ENCODE measurements around the gene ZNF786.
"Not testable (repeated sequence)": the region's sequence is repeated elsewhere in the genome, so short reads cannot be mapped to it uniquely, and the experiment has no call there.

Gene ZNF786

GRCh38 chr7:149075286-149075685, 15.2 kb downstream of the ZNF786 start:
- no peak for DNase-seq

- no peak for DNase-seq
Measured at GRCh38 chr7:149074116-149074885, 16.2 kb downstream of the ZNF786 start.

GRCh38 chr7:149072438-149072775, 18.1 kb downstream of the ZNF786 start:
- no peak for DNase-seq

DNA sequence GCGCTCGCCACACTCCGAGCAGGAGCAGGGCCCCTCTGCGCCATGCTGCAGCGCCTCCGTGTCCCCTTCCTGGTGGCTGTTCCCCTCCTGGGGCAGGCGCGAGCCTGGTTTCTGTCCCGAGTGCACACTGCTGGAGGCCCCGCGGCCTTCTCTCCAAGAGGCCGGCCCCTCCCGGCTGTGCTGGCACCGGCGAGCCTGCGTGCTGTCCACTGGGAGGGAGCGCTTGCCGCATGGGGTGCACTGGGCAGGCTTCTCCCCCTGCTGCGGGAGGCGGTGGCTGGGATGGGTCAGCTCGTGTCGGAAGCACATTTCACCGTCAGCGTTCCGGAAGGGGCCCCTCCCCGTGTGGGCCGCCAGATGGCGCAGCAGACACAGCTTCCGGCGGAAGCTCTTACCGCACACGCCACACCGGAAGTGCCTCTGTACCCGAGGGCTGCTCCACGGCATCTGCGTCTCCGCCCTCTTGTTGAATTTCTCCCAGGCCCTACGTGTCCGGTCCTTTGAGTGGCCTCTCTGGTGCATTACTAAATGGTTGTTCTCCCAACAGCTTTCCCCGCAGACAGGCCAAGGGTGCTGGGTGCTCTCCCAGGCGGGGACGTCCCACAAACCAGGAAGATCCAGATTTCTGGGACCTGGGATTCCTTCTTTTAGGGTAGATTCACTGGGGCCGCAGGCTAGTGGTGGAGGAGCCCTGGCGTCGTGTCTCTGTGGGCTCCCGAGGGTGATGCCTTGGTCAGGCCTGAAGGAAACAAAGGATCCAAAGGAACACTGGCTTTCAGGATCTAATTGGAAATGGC, 18.7 kb downstream of the ZNF786 start:
- no peak for DNase-seq

GRCh38 chr7:149071182-149071635, 19.3 kb downstream of the ZNF786 start:
- no peak for DNase-seq

GRCh38 chr7:149070372-149071125, 20.0 kb downstream of the ZNF786 start:
- DNase-seq = no peak

GRCh38 chr7:149067869-149068268, 22.6 kb downstream of the ZNF786 start:
- no peak for DNase-seq

GRCh38 chr7:149063476-149063875, 27.0 kb downstream of the ZNF786 start:
- no peak for DNase-seq

DNA sequence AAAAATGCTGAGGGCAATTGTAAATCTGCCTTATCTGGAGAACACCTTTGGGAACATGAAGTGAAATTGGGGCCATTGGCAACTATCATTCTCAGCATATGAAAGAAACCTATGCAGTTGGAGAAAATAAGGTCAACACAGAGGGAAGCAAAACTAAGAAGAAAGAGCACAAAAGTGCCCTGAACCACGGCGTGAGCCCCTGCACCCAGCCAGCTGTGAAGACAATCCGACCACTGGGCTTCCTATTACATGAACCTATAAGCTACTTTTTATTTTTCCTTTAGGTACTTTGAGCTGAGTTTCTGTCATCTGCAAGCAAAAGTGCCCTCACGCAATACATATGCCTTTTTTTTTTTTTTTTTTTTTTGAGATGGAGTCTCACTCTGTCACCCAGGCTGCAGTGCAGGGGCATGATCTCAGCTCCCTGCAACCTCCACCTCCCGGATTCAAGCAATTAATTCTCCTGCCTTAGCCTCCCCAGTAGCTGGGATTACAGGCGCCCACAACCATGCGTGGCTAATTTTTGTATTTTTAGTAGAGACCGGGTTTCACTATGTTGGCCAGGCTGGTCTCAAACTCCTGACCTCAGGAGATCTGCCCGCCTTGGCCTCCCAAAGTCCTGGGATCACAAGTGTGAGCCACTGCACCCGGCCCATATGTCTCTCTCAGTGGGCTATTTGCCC, 28.2 kb downstream of the ZNF786 start:
- DNase-seq = not testable (repeated sequence)

DNA sequence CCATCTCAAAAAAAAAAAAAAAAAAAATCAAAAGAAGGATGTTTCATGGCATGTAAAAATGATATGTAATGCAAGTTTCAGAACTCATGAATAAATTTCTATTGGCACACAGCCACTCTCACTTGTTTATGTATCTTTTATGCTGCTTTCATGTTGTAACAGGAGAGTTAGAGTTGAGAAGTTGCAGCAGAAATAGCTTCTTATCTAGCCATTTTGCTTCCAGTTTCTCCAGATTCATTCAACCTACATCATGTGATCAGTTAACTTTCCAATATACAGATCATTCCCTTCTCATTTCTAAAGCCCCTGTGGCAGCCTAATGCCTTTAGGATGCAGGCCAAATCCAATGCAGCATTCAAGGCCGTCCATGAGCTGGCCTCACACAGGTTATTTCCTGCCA, 30.4 kb downstream of the ZNF786 start:
- DNase-seq = no peak

DNA sequence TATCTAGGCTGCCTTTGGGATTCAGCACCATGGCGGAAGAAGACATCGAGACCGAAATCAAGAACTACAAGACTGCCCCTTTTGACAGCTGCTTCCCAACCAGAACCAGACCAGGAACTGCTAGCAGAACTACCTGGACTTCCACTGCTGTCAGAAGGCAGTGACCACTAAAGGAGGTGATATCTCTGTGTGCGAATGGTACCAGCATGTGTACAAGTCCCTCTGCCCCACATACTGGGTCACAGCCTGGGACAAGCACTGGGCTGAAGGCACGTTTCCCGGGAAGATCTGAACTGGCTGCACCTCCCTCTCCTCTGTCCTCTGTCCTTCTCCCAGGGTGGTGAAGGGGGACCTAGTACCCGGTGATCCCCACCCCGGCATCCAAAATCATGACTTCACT, 36.6 kb downstream of the ZNF786 start:
- no peak for DNase-seq

DNA sequence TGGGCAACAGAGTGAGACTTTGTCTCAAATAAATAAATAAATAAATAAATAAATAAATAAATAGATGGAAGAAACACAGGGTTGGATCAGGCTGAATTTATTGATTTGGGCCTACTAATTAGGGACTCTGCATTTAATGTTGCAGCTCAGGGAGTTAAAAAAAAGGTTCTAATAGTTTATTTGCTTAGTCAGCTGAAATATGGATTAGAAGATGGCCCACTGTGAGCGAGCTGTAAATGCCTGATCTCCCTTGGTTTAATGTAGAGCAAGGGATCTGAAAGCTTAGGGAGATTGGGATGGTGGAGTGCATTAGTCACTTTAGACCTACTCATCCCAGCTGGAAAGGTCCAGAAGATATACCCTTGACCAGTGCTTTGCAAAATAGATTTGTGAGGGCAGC, 37.1 kb downstream of the ZNF786 start:
- DNase-seq = no peak

DNA sequence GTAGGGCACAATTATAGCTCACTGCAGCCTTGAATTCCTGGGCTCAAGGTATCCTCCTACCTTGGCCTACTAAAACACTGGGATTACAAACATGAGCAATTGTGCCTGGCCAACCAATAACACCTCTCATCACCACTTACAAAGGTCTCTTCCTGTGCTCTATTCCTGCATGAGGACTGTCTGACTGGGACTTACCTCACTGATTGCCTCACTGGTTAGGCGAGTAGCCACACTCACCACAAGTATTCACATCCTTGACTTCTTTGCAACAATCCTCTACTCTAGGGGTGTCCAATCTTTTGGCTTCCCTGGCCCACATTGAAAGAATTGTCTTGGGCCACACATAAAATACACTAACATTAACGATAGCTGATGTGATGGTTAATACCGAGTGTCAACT, 39.6 kb downstream of the ZNF786 start:
- DNase-seq = no peak

- no peak for DNase-seq
Measured at GRCh38 chr7:149048805-149049204, 41.7 kb downstream of the ZNF786 start.

- no peak for DNase-seq
Measured at GRCh38 chr7:149046416-149046815, 44.1 kb downstream of the ZNF786 start.

- DNase-seq = no peak
Measured at GRCh38 chr7:149043936-149044335, 46.6 kb downstream of the ZNF786 start.

GRCh38 chr7:149041350-149041749, 49.2 kb downstream of the ZNF786 start:
- no peak for DNase-seq

DNA sequence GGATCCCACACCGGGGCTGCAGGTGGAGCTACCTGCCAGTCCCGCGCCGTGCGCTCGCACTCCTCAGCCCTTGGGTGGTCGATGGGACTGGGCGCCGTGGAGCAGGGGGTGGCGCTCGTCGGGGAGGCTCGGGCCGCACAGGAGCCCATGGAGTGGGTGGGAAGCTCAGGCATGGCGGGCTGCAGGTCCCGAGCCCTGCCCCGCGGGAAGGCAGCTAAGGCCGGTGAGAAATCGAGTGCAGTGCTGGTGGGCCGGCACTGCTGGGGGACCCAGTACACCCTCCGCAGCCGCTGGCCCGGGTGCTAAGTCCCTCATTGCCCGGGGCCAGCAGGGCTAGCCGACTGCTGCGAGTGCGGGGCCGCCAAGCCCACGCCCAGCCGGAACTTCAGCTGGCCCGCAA, 51.9 kb downstream of the ZNF786 start:
- DNase-seq = not testable (repeated sequence)

- DNase-seq = no peak
Measured at GRCh38 chr7:149036676-149037075, 53.8 kb downstream of the ZNF786 start.

DNA sequence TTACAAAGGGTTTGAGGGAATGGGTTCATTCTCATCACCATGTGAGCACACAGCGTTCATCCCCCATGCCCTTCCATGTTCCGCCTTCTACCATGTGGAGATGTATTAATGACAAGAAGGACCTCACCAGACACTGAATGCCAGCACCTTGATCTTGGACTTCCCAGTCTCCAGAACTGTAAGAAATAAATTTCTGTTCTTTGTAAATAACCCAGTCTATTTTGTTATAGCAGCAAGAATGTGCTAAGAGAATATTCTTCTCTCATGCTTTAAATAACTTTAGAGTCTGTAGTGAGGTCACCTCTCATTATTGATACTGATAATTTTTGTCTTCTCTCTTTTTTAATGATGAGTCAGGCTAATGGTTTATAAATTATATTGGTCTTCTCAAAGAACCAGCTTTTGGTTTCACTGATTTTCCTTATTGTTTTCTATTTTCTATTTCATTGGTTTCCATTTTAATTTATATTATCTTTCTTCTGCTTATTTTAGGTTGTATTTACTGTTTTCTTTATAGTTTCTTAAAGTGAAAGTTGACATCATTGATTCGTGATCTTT, 59.1 kb downstream of the ZNF786 start:
- DNase-seq = no peak

GRCh38 chr7:149030439-149030838, 60.1 kb downstream of the ZNF786 start:
- DNase-seq = not testable (repeated sequence)

GRCh38 chr7:149028346-149029109, 62.0 kb downstream of the ZNF786 start, which contains the start of gene PDIA4:
PDIA4 (minus strand) TSS chr7:149028505; CDS start chr7:149028408, 97 bp downstream.
- peak; percentile 99 for DNase-seq

Data from NCI-H2171 treated with DMSO at 0.1 percent for 48 hours (cell line).